Spleen (tissue), 11 donors: Measurements from ENCODE around the gene ARHGEF38. TPM values are rescaled to one million over a fixed set of nuclear protein-coding genes. Genes with fewer than 3 reads are reported as not detected.

ENCODE experiments used
- DNase-seq: peaks from one replicate; pipeline ENCODE4 v3.0.0-alpha.2; 2020
- H3K27ac ChIP-seq, 8 donors: fragments of 200-600 bp; sonication (generic) in 7 of 8; 1 replicate in 4 of 8; 2 replicates in 4 of 8; pipeline versions ENCODE4 v1.5.0 to v1.8.0; 2016 to 2021; ENCODE audit warnings: inconsistent platforms in 4 of 8, mild to moderate bottlenecking in 4 of 8, moderate library complexity in 1 of 8
- H3K27me3 ChIP-seq, 7 donors: fragments of 200-600 bp; sonication (generic) in 6 of 7; replicated peaks in 1 of 7; 1 replicate in 4 of 7; 2 replicates in 3 of 7; pipeline versions ENCODE4 v1.5.0 to v1.8.0; 2016 to 2021; ENCODE audit warnings: inconsistent platforms in 3 of 7, mild to moderate bottlenecking in 1 of 7
- H3K36me3 ChIP-seq, 6 donors: fragments of 200-600 bp; sonication (generic) in 5 of 6; 1 replicate in 4 of 6; 2 replicates in 2 of 6; pipeline versions ENCODE4 v1.5.0 to v1.8.0; 2016 to 2021; ENCODE audit warnings: inconsistent platforms in 2 of 6
- H3K4me1 ChIP-seq, 6 donors: fragments of 200-600 bp; sonication (generic) in 5 of 6; 1 replicate in 3 of 6; 2 replicates in 3 of 6; pipeline versions ENCODE4 v1.5.0 to v1.8.0; 2016 to 2021; ENCODE audit warnings: inconsistent platforms in 3 of 6
- H3K4me3 ChIP-seq, 8 donors: fragments of 200-600 bp; sonication (generic) in 7 of 8; 1 replicate in 4 of 8; 2 replicates in 4 of 8; pipeline versions ENCODE4 v1.5.0 to v1.8.0; 2016 to 2021; ENCODE audit warnings: inconsistent platforms in 4 of 8, mild to moderate bottlenecking in 4 of 8, moderate library complexity in 2 of 8
- H3K9me3 ChIP-seq, 8 donors: fragments of 200-600 bp; sonication (generic) in 7 of 8; 1 replicate in 4 of 8; 2 replicates in 4 of 8; pipeline versions ENCODE4 v1.5.0 to v1.8.0; 2016 to 2021; ENCODE audit warnings: inconsistent platforms in 4 of 8
- POLR2A ChIP-seq, 3 donors: fragments of 450-650 bp; IDR thresholded peaks; one replicate each; pipeline ENCODE4 v1.5.1; 2017; ENCODE audit warnings: antibody characterized with exemption in 3 of 3, mild to moderate bottlenecking in 1 of 3
- POLR2AphosphoS5 ChIP-seq, 3 donors: sonication (generic); formaldehyde crosslinking; IDR thresholded peaks; one replicate each; pipeline ENCODE4 v1.5.1; 2017; ENCODE audit warnings: antibody characterized with exemption in 3 of 3
- WGBS, 5 donors: extraction: QIAGEN DNeasy Blood & Tissue Kit in 3 of 5; methylation state at CpG; one replicate each; pipeline versions ENCODE4 v1.1.5 to v1.1.7; 2013 to 2018; 5-methylcytosine and 5-hydroxymethylcytosine counted together
- intact Hi-C: fragments of 100-400 bp; cut with DNase I; formaldehyde crosslinking; loops from one replicate; pipeline ENCODE4 v1.15.0; 2023; ENCODE audit warnings: low total_unique reads
- polyA plus RNA-seq, 3 donors: library from polyadenylated mRNA; stranded (reverse); fragments of 200-250 nt; gene quantifications; one replicate each; pipeline ENCODE4 v1.2.1, GENCODE V29; 2013
- total RNA-seq, 7 donors: library from RNA; depleted of rRNA in 3 of 7; stranded (reverse); fragments of >200 nt in 3 of 7; fragmentation: NEBNext Ultra II Directional in 4 of 7; extraction: Animal tissue kit (Norgen Biotek cat#: 25700) in 4 of 7; gene quantifications; one replicate each; pipeline versions ENCODE4 v1.1.0 to v1.2.1, GENCODE V29; 2016 to 2021
- TF ChIP-seq, protein P1 (sequence below), 11 experiments: fragments of 200-600 bp in 7 of 11; fragments of 450-650 bp in 4 of 11; sonication (generic) in 4 of 11; IDR thresholded peaks in 8 of 11; conservative IDR thresholded peaks in 3 of 11; 1 replicate in 7 of 11; 2 replicates in 4 of 11; pipeline versions ENCODE4 v1.4.0 to v1.8.0; 2016 to 2021; ENCODE audit warnings: antibody characterized with exemption in 11 of 11, inconsistent platforms in 4 of 11, mild to moderate bottlenecking in 1 of 11
- donor health status: healthy with polysubstance abuse.
- donor health status: DM: no; HTN: no; CAD: no; lungs with moderate emphysema.
- donor health status: DM: no; HTN: no; CAD: no.
- donor health status: Bipolar disorder and iron deficiency.
- donor health status: healthy.
- donor health status: DM: no; HTN: no; CAD: no.
- donor health status: DM: yes; HTN: yes; CAD: no.

ARHGEF38 gene
- total and polyA plus RNA-seq, 10 donors = not detected

DNA sequence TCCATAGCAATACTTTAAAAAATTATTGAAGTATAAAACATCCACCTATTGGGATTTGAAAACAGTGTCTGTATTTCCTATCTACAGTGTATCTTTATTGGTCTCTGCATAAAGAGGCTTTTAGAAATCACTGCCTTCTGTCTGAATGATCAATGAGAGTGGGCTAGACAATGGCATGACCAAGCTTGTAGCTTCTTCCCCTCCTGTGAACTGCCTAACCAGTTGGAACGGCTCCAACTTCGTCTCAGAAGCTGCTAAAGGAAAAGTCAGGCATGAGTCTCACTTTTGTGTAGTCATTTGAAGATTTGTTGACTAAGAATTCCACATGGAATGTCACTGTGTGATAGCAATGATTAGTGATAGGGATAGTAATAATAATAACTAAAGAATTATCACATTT is 91.8 kb downstream of the ARHGEF38 start:
- intact Hi-C loops = no loop called here
- Histone ChIP-seq H3K27ac (no peak overlapping the region), H3K4me1 (no peaks in the 10 kb centered on the region), H3K4me3 (no peak overlapping the region), H3K36me3 (no peaks in the 10 kb centered on the region), H3K27me3 (peaks cover 0 to 4% (median 0%) of the 10 kb centered on the region in 7 donors), H3K9me3 (no peaks in the 10 kb centered on the region)
- WGBS, 5 donors = 63 to 70% (median 66%) methylated on average over 2 of the region's 2 CpGs
- no peak for DNase-seq
- TF ChIP-seq POLR2AphosphoS5 (IDR thresholded peaks at IDR 0.05) (no peak), POLR2A (IDR thresholded peaks at IDR 0.05) (no peak)
- TF ChIP-seq, protein P1, sequence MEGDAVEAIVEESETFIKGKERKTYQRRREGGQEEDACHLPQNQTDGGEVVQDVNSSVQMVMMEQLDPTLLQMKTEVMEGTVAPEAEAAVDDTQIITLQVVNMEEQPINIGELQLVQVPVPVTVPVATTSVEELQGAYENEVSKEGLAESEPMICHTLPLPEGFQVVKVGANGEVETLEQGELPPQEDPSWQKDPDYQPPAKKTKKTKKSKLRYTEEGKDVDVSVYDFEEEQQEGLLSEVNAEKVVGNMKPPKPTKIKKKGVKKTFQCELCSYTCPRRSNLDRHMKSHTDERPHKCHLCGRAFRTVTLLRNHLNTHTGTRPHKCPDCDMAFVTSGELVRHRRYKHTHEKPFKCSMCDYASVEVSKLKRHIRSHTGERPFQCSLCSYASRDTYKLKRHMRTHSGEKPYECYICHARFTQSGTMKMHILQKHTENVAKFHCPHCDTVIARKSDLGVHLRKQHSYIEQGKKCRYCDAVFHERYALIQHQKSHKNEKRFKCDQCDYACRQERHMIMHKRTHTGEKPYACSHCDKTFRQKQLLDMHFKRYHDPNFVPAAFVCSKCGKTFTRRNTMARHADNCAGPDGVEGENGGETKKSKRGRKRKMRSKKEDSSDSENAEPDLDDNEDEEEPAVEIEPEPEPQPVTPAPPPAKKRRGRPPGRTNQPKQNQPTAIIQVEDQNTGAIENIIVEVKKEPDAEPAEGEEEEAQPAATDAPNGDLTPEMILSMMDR (IDR thresholded peaks at IDR 0.05 in 8 of 11, conservative IDR thresholded peaks at IDR 0.05 in 3 of 11) = no peak

- intact Hi-C loops = no loop called here
- 17 to 63% (median 40%) methylated on average over 1 of the region's 1 CpG for WGBS, 5 donors
Observed at GRCh38 chr4:105645440-105645839, 93.0 kb downstream of the ARHGEF38 start.

GRCh38 chr4:105650190-105650589 is 97.8 kb downstream of the ARHGEF38 start:
- 51 to 84% (median 68%) methylated on average over 1 of the region's 1 CpG for WGBS, 5 donors
- intact Hi-C loops = no loop called here
- no peak overlapping the region for H3K4me3 ChIP-seq

More at GRCh38 chr4:105645440-105645839, 93.0 kb downstream of the ARHGEF38 start:
- H3K27ac ChIP-seq = no peak overlapping the region
- no peaks in the 10 kb centered on the region for H3K36me3 ChIP-seq
- no peak overlapping the region for H3K4me3 ChIP-seq
- H3K27me3 ChIP-seq = peaks cover 0 to 4% (median 0%) of the 10 kb centered on the region in 7 donors
- no peaks in the 10 kb centered on the region for H3K4me1 ChIP-seq
- DNase-seq = no peak
- TF ChIP-seq POLR2AphosphoS5 (IDR thresholded peaks at IDR 0.05) (no peak), POLR2A (IDR thresholded peaks at IDR 0.05) (no peak)
- TF ChIP-seq, protein P1 (IDR thresholded peaks at IDR 0.05 in 8 of 11, conservative IDR thresholded peaks at IDR 0.05 in 3 of 11) = no peak
- H3K9me3 ChIP-seq = no peaks in the 10 kb centered on the region

DNA sequence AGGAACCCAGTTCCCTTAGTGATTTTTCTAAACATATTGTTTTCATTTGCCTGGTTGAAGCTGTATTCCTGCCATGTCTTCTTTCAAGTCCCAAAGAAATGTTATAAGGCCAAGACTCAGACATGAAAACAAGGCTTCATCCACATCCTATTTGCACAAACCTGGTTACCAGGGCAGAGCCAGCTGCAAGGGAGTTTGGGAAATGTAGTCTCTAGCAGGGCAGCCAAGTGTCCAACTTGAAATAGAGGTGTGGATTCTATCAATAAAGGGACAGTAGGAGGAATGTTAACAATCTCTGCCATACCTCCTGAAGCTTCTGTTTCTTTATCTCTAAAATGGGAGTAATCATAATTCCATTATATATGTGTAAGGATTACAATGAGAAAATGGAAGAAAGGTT is 99.5 kb downstream of the ARHGEF38 start:
- Histone ChIP-seq H3K27me3 (peaks cover 0 to 4% (median 0%) of the 10 kb centered on the region in 7 donors), H3K36me3 (no peaks in the 10 kb centered on the region), H3K4me3 (no peak overlapping the region), H3K4me1 (no peaks in the 10 kb centered on the region), H3K27ac (no peak overlapping the region), H3K9me3 (no peaks in the 10 kb centered on the region)
- TF ChIP-seq POLR2A (IDR thresholded peaks at IDR 0.05) (no peak), POLR2AphosphoS5 (IDR thresholded peaks at IDR 0.05) (no peak)
- TF ChIP-seq, protein P1 (IDR thresholded peaks at IDR 0.05 in 8 of 11, conservative IDR thresholded peaks at IDR 0.05 in 3 of 11) = no peak
- intact Hi-C loops = no loop called here
- DNase-seq = no peak

More at GRCh38 chr4:105650190-105650589, 97.8 kb downstream of the ARHGEF38 start:
- Histone ChIP-seq H3K27me3 (peaks cover 0 to 4% (median 0%) of the 10 kb centered on the region in 7 donors), H3K9me3 (no peaks in the 10 kb centered on the region), H3K36me3 (no peaks in the 10 kb centered on the region), H3K27ac (no peak overlapping the region), H3K4me1 (no peaks in the 10 kb centered on the region)
- TF ChIP-seq POLR2A (IDR thresholded peaks at IDR 0.05) (no peak), POLR2AphosphoS5 (IDR thresholded peaks at IDR 0.05) (no peak)
- TF ChIP-seq, protein P1 (IDR thresholded peaks at IDR 0.05 in 8 of 11, conservative IDR thresholded peaks at IDR 0.05 in 3 of 11) = no peak
- DNase-seq = no peak
